Endothelial cell of umbilical vein (primary cell): ENCODE measurements around the gene AGFG1.

Source experiments
- CTCF ChIP-seq, 2 donors: IDR thresholded peaks; 1 replicate in 1 of 2; 2 replicates in 1 of 2; pipeline ENCODE4 v1.5.1; 2011; ENCODE audit warnings: low read length in 2 of 2, mild to moderate bottlenecking in 2 of 2, moderate library complexity in 2 of 2, control low read depth in 1 of 2, inconsistent platforms in 1 of 2, low read depth in 1 of 2; ENCODE audit not compliant: insufficient read depth in 1 of 2; ENCODE audit errors: extremely low read depth in 1 of 2
- EZH2 ChIP-seq: IDR thresholded peaks from 2 replicates; pipeline ENCODE4 v1.6.1; 2012; ENCODE audit warnings: borderline replicate concordance, low read depth, mild to moderate bottlenecking, moderate library complexity, low read length, inconsistent platforms; ENCODE audit not compliant: severe bottlenecking
- JUN ChIP-seq: IDR thresholded peaks from 2 replicates; pipeline ENCODE4 v1.6.1; 2011; ENCODE audit warnings: borderline replicate concordance, low read depth; ENCODE audit not compliant: insufficient read length, insufficient read depth
- POLR2A ChIP-seq: IDR thresholded peaks from 2 replicates; pipeline ENCODE4 v1.6.1; 2012; ENCODE audit warnings: low read depth, mild to moderate bottlenecking, control low read depth, low read length
- POLR2AphosphoS5 ChIP-seq: IDR thresholded peaks from 2 replicates; pipeline ENCODE4 v1.6.1; 2012; ENCODE audit warnings: low read depth, mild to moderate bottlenecking, control low read depth, low read length, moderate library complexity; ENCODE audit not compliant: insufficient read depth

- no peak for TF ChIP-seq POLR2A
- no peak for TF ChIP-seq CTCF (IDR thresholded peaks at IDR 0.05; ENCODE audit: extremely low read depth in 1 of 2, insufficient read depth in 1 of 2, low read depth in 1 of 2, low read length in 2 of 2)
- TF ChIP-seq POLR2AphosphoS5 = no peak
- no peak for TF ChIP-seq JUN
- no peak for TF ChIP-seq EZH2
Observed at GRCh38 chr2:227499627-227500300, 27.8 kb downstream of the AGFG1 start.
